Measurements from ENCODE around the gene ATG16L1.

DNA sequence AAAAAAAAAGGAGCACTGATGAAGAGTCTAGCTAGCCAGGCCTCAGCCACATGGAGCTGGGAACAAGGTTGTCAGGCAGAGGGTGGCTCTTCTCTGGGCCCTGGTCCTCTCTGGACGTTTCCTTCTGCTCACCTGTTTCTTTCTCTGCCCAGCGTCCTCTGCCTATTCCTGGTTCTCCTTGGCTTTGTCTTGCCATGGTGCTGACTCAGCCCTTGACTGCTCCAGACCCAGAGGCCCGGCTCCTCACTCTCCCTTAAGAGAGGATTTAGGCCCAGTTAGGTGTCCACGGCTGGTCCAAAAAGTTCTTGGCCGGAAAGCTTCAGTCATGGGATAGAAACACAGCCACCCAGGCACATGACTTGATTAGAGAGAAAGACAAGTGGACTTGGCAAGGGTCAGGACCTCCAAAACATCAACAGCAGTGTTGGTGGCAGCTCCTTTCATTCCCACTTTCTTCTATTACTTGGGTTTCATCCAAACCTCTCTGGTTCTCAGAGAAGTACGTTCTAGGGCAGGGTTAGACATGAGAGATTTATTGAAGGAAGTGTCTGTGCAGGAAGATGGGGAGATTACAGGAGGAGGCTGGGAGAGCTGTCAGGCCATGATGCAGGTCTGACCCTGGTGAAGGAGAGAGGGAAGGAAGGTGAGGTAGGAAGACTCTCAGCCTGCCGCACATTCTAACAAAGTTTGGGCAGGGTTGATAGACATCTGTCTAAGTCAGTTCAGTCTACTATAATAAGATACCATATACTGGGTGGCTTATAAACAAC, 14.5 kb upstream of the ATG16L1 start:
- TF ChIP-seq CTCF (IDR thresholded peaks at IDR 0.05; ENCODE audit: low read length) (no peak), EZH2phosphoT487 (IDR thresholded peaks at IDR 0.05; ENCODE audit: low read length) (no peak), EZH2 (optimal IDR thresholded peaks at IDR 0.05; ENCODE audit: low read depth, low read length) (no peak)

All from MM.1S (cell line).